ENCODE results near the gene VPS45. TPM values are rescaled to one million over a fixed set of nuclear protein-coding genes. Genes with fewer than 3 reads are reported as not detected.

Gene VPS45
- polyA plus RNA-seq, 1 of the 3 experiments (the other 2 are of a cell fraction): 31.5 TPM

DNA sequence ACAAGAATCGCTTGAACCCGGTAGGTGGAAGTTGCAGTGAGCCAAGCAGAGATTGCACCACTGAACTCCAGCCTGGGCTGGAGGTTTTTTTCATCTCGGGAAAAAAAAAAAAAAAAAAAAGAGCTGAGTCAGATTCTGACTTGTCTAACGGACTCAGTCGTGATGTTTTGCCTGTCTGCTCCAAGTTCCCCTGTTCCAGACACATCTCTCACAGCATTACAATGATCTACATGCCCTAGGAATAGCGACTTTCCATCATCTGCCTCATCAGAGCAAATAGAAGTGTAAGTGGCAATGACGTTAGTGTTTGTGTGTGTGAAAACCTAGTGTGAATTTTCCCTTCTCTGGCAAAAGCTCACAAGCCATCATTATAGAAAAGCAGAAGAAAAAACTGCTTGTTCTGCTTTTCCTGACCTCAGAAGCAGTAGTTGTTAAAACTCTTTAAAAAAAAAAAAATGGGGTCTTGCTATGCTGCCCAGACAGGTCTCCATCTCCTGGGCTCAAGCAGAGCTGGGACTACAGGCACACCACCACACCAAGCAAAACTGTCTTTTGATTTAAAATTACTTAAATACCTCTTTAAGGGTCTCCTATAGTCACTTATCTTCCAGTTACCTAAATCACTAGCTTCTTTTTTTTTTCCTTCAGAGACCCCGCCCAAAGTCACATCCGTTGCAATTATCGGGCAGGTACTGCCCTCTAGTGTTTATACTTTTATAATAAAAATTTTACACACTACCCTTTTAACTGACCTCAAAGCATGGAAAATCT, 119.4 kb downstream of the VPS45 start:
- Histone ChIP-seq H3K79me2 (ENCODE audit: insufficient read depth) (no peaks in the 10 kb centered on the region), H4K20me1 (ENCODE audit: insufficient read depth) (no peaks in the 10 kb centered on the region), H3F3A (replicated peaks; ENCODE audit: insufficient read depth) (peaks cover 10% of the 10 kb centered on the region), H3K9me2 (no peaks in the 10 kb centered on the region), H3K27ac (ENCODE audit: low read depth in 2 of 2, low read length in 1 of 2) (peak overlapping the region in 1 of 2 experiments; percentile 42; a peak in 2 of 4 replicates), H3K4me1 (ENCODE audit: control insufficient read depth in 1 of 2, insufficient read depth in 2 of 2, low read depth in 1 of 2, low read length in 1 of 2) (peaks cover 0 to 2% of the 10 kb centered on the region in 2 experiments; a peak in 1 of 4 replicates), H3K9me3 (no peaks in the 10 kb centered on the region), H3K9ac (no peak overlapping the region; the same call in 1 of the 2 replicates), H3K36me3 (replicated peaks in 1 of 2; ENCODE audit: control insufficient read depth in 1 of 2, insufficient read depth in 2 of 2, low read length in 1 of 2) (no peaks in the 10 kb centered on the region), H3K27me3 (ENCODE audit: insufficient read depth) (no peaks in the 10 kb centered on the region), H3K4me3 (ENCODE audit: low read depth in 2 of 2, low read length in 1 of 2) (no peak overlapping the region), H3K4me2 (0 out of 2 replicates have a peak overlapping the region, but pooled peaks have one; percentile 2), H2AFZ (ENCODE audit: low read depth) (peak overlapping the region; percentile 83)
- ChIA-PET CTCF (interaction anchor here (0.6 to 3.0 kb wide), 54 partner anchors 9 to 1542 kb away, joined by 3 to 63 read pairs (median 4); partner anchors contain the start of genes ANP32E, BOLA1, PLEKHO1 and VPS45), POLR2A (interaction anchor here (0.7 to 2.0 kb wide), 3 partner anchors 17 to 300 kb away, joined by 4 to 12 read pairs (median 4); a partner anchor contains a TSS)
- TF ChIP-seq EZH2phosphoT487 (IDR thresholded peaks at IDR 0.05; ENCODE audit: borderline replicate concordance, low read depth) (no peak), TAF1 (IDR thresholded peaks at IDR 0.05; ENCODE audit: borderline replicate concordance, low read depth, low read length) (no peak), MEF2A (IDR thresholded peaks at IDR 0.05; ENCODE audit: borderline replicate concordance, low read depth) (no peak), SMC3 (IDR thresholded peaks at IDR 0.05; ENCODE audit: low read depth, low read length) (peak; percentile 21), JUND (IDR thresholded peaks at IDR 0.05) (no peak), TEAD4 (IDR thresholded peaks at IDR 0.05; ENCODE audit: borderline replicate concordance, insufficient read depth) (no peak), SIN3A (IDR thresholded peaks at IDR 0.05; ENCODE audit: borderline replicate concordance, low read depth, low read length) (no peak), RAD21 (IDR thresholded peaks at IDR 0.05; ENCODE audit: low read length) (peak; percentile 76)
- TF ChIP-seq, protein P1, sequence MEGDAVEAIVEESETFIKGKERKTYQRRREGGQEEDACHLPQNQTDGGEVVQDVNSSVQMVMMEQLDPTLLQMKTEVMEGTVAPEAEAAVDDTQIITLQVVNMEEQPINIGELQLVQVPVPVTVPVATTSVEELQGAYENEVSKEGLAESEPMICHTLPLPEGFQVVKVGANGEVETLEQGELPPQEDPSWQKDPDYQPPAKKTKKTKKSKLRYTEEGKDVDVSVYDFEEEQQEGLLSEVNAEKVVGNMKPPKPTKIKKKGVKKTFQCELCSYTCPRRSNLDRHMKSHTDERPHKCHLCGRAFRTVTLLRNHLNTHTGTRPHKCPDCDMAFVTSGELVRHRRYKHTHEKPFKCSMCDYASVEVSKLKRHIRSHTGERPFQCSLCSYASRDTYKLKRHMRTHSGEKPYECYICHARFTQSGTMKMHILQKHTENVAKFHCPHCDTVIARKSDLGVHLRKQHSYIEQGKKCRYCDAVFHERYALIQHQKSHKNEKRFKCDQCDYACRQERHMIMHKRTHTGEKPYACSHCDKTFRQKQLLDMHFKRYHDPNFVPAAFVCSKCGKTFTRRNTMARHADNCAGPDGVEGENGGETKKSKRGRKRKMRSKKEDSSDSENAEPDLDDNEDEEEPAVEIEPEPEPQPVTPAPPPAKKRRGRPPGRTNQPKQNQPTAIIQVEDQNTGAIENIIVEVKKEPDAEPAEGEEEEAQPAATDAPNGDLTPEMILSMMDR (IDR thresholded peaks at IDR 0.05): peak; percentile 76
- TF ChIP-seq, protein P2, sequence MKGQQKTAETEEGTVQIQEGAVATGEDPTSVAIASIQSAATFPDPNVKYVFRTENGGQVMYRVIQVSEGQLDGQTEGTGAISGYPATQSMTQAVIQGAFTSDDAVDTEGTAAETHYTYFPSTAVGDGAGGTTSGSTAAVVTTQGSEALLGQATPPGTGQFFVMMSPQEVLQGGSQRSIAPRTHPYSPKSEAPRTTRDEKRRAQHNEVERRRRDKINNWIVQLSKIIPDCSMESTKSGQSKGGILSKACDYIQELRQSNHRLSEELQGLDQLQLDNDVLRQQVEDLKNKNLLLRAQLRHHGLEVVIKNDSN (IDR thresholded peaks at IDR 0.05; ENCODE audit: borderline replicate concordance, low read depth): no peak
- TF ChIP-seq, protein P3, sequence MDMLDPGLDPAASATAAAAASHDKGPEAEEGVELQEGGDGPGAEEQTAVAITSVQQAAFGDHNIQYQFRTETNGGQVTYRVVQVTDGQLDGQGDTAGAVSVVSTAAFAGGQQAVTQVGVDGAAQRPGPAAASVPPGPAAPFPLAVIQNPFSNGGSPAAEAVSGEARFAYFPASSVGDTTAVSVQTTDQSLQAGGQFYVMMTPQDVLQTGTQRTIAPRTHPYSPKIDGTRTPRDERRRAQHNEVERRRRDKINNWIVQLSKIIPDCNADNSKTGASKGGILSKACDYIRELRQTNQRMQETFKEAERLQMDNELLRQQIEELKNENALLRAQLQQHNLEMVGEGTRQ (IDR thresholded peaks at IDR 0.05; ENCODE audit: borderline replicate concordance, low read depth, low read length): no peak
- 27% methylated on average over 10 of the region's 10 CpGs for WGBS (ENCODE audit: low lambda C conversion rate)
- peak; percentile 66 for DNase-seq
